CD4-positive, alpha-beta T cell (primary cell): Measurements from ENCODE around the gene ZNF556. TPM values are rescaled to one million over a fixed set of nuclear protein-coding genes. Genes with fewer than 3 reads are reported as not detected.

Source experiments
- ATAC-seq: fragments of 200-7000 bp; cut with Tn5 transposase; one replicate; pipeline ENCODE4 v1.10.0; 2022; ENCODE audit warnings: mild to moderate bottlenecking; ENCODE audit not compliant: poor library complexity
- CTCF ChIA-PET: fragments of 350-600 bp; sonication (Branson Sonifier 250); formaldehyde crosslinking; loops from one replicate; lab custom pipeline; 2021; ENCODE audit warnings: antibody characterized with exemption, inconsistent platforms; lab: Charles Lee
- POLR2A ChIA-PET: fragments of 350-600 bp; sonication (Branson Sonifier 250); formaldehyde crosslinking; loops from one replicate; lab custom pipeline; 2021; ENCODE audit warnings: antibody characterized with exemption, inconsistent platforms; lab: Charles Lee
- DNase-seq, 14 experiments: peaks; one replicate each; pipeline ENCODE4 v3.0.0-alpha.2; 2013 to 2020; ENCODE audit warnings: mixed read lengths in 2 of 14
- H3K27ac ChIP-seq, 2 donors: one replicate each; pipeline versions ENCODE4 v1.5.1 to v1.7.0; 2013; ENCODE audit warnings: low read length in 2 of 2, low read depth in 1 of 2, mild to moderate bottlenecking in 1 of 2
- H3K27me3 ChIP-seq, 2 experiments: 1 replicate in 1 of 2; 2 replicates in 1 of 2; pipeline versions ENCODE4 v1.6.1 to v1.7.0; 2013; ENCODE audit warnings: low read length in 2 of 2, control low read depth in 1 of 2, mild to moderate bottlenecking in 1 of 2, moderate library complexity in 1 of 2; ENCODE audit not compliant: insufficient read depth in 2 of 2, control insufficient read depth in 1 of 2
- H3K36me3 ChIP-seq: one replicate; pipeline ENCODE4 v1.6.1; 2013; ENCODE audit warnings: low read length, control low read depth; ENCODE audit not compliant: insufficient read depth
- H3K4me1 ChIP-seq: one replicate; pipeline ENCODE4 v1.6.1; 2013; ENCODE audit warnings: low read length, control low read depth; ENCODE audit not compliant: insufficient read depth
- H3K4me3 ChIP-seq: one replicate; pipeline ENCODE4 v1.5.1; 2013; ENCODE audit warnings: mild to moderate bottlenecking, low read length, moderate library complexity
- H3K9me3 ChIP-seq, 2 experiments: 1 replicate in 1 of 2; 2 replicates in 1 of 2; pipeline versions ENCODE4 v1.6.1 to v1.7.0; 2013; ENCODE audit warnings: low read length in 2 of 2, mild to moderate bottlenecking in 2 of 2, control low read depth in 1 of 2, moderate library complexity in 1 of 2; ENCODE audit not compliant: control insufficient read depth in 1 of 2, insufficient read depth in 1 of 2
- H3K27ac Mint-ChIP-seq: one replicate; pipeline ENCODE4 v1.8.0; 2020; ENCODE audit warnings: mixed read lengths
- H3K27me3 Mint-ChIP-seq: one replicate; pipeline ENCODE4 v1.8.0; 2021; ENCODE audit warnings: mixed read lengths
- H3K36me3 Mint-ChIP-seq: one replicate; pipeline ENCODE4 v1.8.0; 2021; ENCODE audit warnings: low read depth, mixed read lengths
- H3K4me1 Mint-ChIP-seq: one replicate; pipeline ENCODE4 v1.8.0; 2021; ENCODE audit warnings: low read depth, mixed read lengths
- H3K4me3 Mint-ChIP-seq: one replicate; pipeline ENCODE4 v1.8.0; 2020; ENCODE audit warnings: mild to moderate bottlenecking, mixed read lengths
- H3K9me3 Mint-ChIP-seq: one replicate; pipeline ENCODE4 v1.8.0; 2020; ENCODE audit warnings: mixed read lengths
- CTCF ChIP-seq: fragments of 200-600 bp; IDR thresholded peaks from one replicate; pipeline ENCODE4 v1.8.0; 2022; ENCODE audit warnings: antibody characterized with exemption, mild to moderate bottlenecking
- intact Hi-C, 2 experiments: fragments of 100-400 bp; cut with DNase I in 1 of 2; cut with micrococcal nuclease in 1 of 2; formaldehyde crosslinking; loops; one replicate each; pipeline versions ENCODE4 v1.15.1 to v1.9.0; 2023 to 2025; cut with DNase I, micrococcal nuclease
- total RNA-seq, 174 experiments: library from RNA in 2 of 174; stranded (reverse) in 2 of 174; gene quantifications; one replicate each; pipeline ENCODE4 v1.2.3 and lab custom pipeline; 2021 to 2026

The ZNF556 gene
- total RNA-seq, 2 experiments from 2014 or later: not detected

DNA sequence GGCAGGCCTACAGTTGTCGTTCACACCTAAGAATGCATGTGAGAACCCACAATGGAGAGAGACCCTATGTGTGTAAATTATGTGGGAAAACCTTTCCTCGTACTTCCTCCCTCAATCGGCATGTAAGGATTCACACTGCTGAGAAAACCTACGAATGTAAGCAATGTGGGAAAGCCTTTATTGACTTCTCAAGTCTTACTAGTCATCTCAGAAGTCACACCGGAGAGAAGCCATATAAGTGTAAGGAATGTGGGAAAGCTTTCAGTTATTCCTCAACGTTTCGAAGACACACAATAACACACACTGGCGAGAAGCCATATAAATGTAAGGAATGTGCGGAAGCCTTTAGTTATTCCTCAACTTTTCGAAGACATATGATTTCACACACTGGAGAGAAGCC is 14.5 kb upstream of the ZNF556 start:
- peaks cover 23% of the 10 kb centered on the region for H3K9me3 Mint-ChIP-seq
- TF ChIP-seq CTCF: no peak
- Histone ChIP-seq H3K27me3 (no peaks in the 10 kb centered on the region), H3K27ac (no peak overlapping the region), H3K4me3 (no peak overlapping the region), H3K4me1 (peaks cover 30% of the 10 kb centered on the region), H3K36me3 (peaks cover 32% of the 10 kb centered on the region), H3K9me3 (peaks cover 12 to 38% of the 10 kb centered on the region in 2 experiments)
- H3K27me3 Mint-ChIP-seq: no peaks in the 10 kb centered on the region
- intact Hi-C loops: no loop called here
- H3K4me3 Mint-ChIP-seq: no peak overlapping the region
- POLR2A ChIA-PET: no interaction called here
- H3K36me3 Mint-ChIP-seq: peaks cover 76% of the 10 kb centered on the region
- no peak overlapping the region for H3K27ac Mint-ChIP-seq
- peaks cover 36% of the 10 kb centered on the region for H3K4me1 Mint-ChIP-seq
- ATAC-seq (no peak), DNase-seq (no peak)
- CTCF ChIA-PET: interaction anchor here (0.6 kb wide), 1 partner anchor 128 kb away, joined by 4 read pairs; no protein-coding TSS in a partner anchor

- peaks cover 32% of the 10 kb centered on the region for H3K36me3 ChIP-seq
- Mint-ChIP-seq H3K9me3 (peaks cover 23% of the 10 kb centered on the region), H3K27ac (no peak overlapping the region), H3K4me1 (peaks cover 39% of the 10 kb centered on the region), H3K4me3 (no peak overlapping the region), H3K36me3 (peaks cover 73% of the 10 kb centered on the region), H3K27me3 (no peaks in the 10 kb centered on the region)
- H3K4me3 ChIP-seq: no peak overlapping the region
- TF ChIP-seq CTCF: no peak
- CTCF ChIA-PET: interaction anchor here (0.6 kb wide), 2 partner anchors 128 to 216 kb away, joined by 3 to 4 read pairs; no protein-coding TSS in a partner anchor
- peaks cover 35% of the 10 kb centered on the region for H3K4me1 ChIP-seq
- peaks cover 12 to 38% of the 10 kb centered on the region in 2 experiments for H3K9me3 ChIP-seq
- DNase-seq (no peak), ATAC-seq (no peak)
- no peak overlapping the region for H3K27ac ChIP-seq
- POLR2A ChIA-PET: no interaction called here
- intact Hi-C loops: no loop called here
- no peaks in the 10 kb centered on the region for H3K27me3 ChIP-seq
These were observed 14.0 kb upstream of the ZNF556 start for GRCh38 chr19:2853015-2853606.

GRCh38 chr19:2854849-2855248 is 12.3 kb upstream of the ZNF556 start:
- Mint-ChIP-seq H3K36me3 (peaks cover 59% of the 10 kb centered on the region), H3K9me3 (peaks cover 23% of the 10 kb centered on the region), H3K27ac (no peak overlapping the region), H3K4me3 (no peak overlapping the region), H3K4me1 (peaks cover 41% of the 10 kb centered on the region), H3K27me3 (no peaks in the 10 kb centered on the region)
- intact Hi-C loops: no loop called here
- CTCF ChIA-PET: interaction anchor here (1.1 kb wide), 1 partner anchor 14 kb away, joined by 3 read pairs; the partner anchor contains the start of gene ZNF555
- TF ChIP-seq CTCF: no peak
- no peak overlapping the region for H3K27ac ChIP-seq
- DNase-seq: no peak
- H3K36me3 ChIP-seq: peaks cover 32% of the 10 kb centered on the region
- H3K4me3 ChIP-seq: no peak overlapping the region
- no peak for ATAC-seq
- no peaks in the 10 kb centered on the region for H3K27me3 ChIP-seq
- H3K9me3 ChIP-seq: peaks cover 23 to 38% of the 10 kb centered on the region in 2 experiments
- peaks cover 43% of the 10 kb centered on the region for H3K4me1 ChIP-seq
- POLR2A ChIA-PET: interaction anchor here (1.2 kb wide), 1 partner anchor 14 kb away, joined by 4 read pairs; the partner anchor contains the start of gene ZNF555
